Prostate gland (tissue), 2 donors: ENCODE data around the gene MB21D2. TPM values are rescaled to one million over a fixed set of nuclear protein-coding genes. Genes with fewer than 3 reads are reported as not detected.

Experiments used
- DNase-seq: peaks from one replicate; pipeline ENCODE4 v3.0.0-alpha.2; 2019; ENCODE audit warnings: low spot score
- H3K27ac ChIP-seq, 2 donors: fragments of 200-600 bp; sonication (generic); 2 replicates each; pipeline ENCODE4 v1.5.1; 2017 to 2019
- H3K27me3 ChIP-seq: fragments of 200-600 bp; sonication (generic); replicated peaks from 2 replicates; pipeline ENCODE4 v1.5.1; 2019; ENCODE audit not compliant: insufficient read depth
- H3K36me3 ChIP-seq, 2 donors: fragments of 200-600 bp; sonication (generic); 1 replicate in 1 of 2; 2 replicates in 1 of 2; pipeline versions ENCODE4 v1.5.1 to v1.8.1; 2017 to 2019
- H3K4me1 ChIP-seq: fragments of 200-600 bp; sonication (generic); replicated peaks from 2 replicates; pipeline ENCODE4 v1.5.1; 2019
- H3K4me3 ChIP-seq, 2 donors: fragments of 200-600 bp; sonication (generic); 2 replicates each; pipeline ENCODE4 v1.5.1; 2017 to 2019
- H3K9me3 ChIP-seq: fragments of 200-600 bp; sonication (generic); 2 replicates; pipeline ENCODE4 v1.5.1; 2017
- POLR2A ChIP-seq: fragments of 450-650 bp; IDR thresholded peaks from one replicate; pipeline ENCODE4 v1.6.1; 2016; ENCODE audit warnings: antibody characterized with exemption, mild to moderate bottlenecking
- POLR2AphosphoS5 ChIP-seq: sonication (generic); formaldehyde crosslinking; IDR thresholded peaks from one replicate; pipeline ENCODE4 v1.6.1; 2017; ENCODE audit warnings: antibody characterized with exemption
- WGBS: methylation state at CpG from one replicate; pipeline ENCODE4 v1.1.5; 2018; 5-methylcytosine and 5-hydroxymethylcytosine counted together
- intact Hi-C: fragments of 100-400 bp; cut with DNase I; formaldehyde crosslinking; loops from one replicate; pipeline ENCODE4 v1.14.2; 2022
- total RNA-seq, 2 donors: library from RNA; depleted of rRNA; stranded (reverse); fragments of >200 nt; gene quantifications; one replicate each; pipeline ENCODE4 v1.1.0, GENCODE V29; 2016
- TF ChIP-seq, protein P1 (sequence below), 4 experiments: fragments of 200-600 bp in 2 of 4; fragments of 450-650 bp in 2 of 4; sonication (generic) in 2 of 4; IDR thresholded peaks; 1 replicate in 3 of 4; 2 replicates in 1 of 4; pipeline ENCODE4 v1.5.1; 2016 to 2019; ENCODE audit warnings: antibody characterized with exemption in 4 of 4, mild to moderate bottlenecking in 2 of 4, moderate library complexity in 2 of 4

MB21D2 gene
- total RNA-seq, 2 donors from 2014 or later = 1.8 to 20.4 TPM

DNA sequence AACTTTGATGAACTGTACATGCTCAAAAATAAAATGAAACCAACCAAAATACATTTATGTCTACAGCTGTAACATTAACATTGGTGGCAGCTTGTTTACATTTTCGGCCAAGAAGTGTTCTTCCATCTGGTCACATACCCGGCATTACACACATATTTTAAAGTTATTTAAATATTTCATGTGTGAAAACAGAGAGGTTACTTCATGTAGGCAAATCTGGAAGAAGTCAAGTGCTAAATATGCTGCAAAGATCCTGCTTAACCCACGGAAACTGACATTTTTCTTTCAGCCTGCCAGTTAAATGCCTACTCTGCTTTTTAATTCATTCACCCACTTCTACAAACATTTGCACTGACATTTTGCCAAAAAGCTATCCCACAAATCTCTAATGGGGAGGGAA, 69.7 kb downstream of the MB21D2 start:
- DNase-seq = no peak
- Histone ChIP-seq H3K4me3 (no peak overlapping the region), H3K27me3 (no peaks in the 10 kb centered on the region), H3K9me3 (no peaks in the 10 kb centered on the region), H3K27ac (no peak overlapping the region), H3K36me3 (no peaks in the 10 kb centered on the region), H3K4me1 (peaks cover 5% of the 10 kb centered on the region)
- whole genome bisulfite sequencing = 39% methylated on average over 3 of the region's 3 CpGs
- TF ChIP-seq POLR2AphosphoS5 = no peak
- TF ChIP-seq, protein P1, sequence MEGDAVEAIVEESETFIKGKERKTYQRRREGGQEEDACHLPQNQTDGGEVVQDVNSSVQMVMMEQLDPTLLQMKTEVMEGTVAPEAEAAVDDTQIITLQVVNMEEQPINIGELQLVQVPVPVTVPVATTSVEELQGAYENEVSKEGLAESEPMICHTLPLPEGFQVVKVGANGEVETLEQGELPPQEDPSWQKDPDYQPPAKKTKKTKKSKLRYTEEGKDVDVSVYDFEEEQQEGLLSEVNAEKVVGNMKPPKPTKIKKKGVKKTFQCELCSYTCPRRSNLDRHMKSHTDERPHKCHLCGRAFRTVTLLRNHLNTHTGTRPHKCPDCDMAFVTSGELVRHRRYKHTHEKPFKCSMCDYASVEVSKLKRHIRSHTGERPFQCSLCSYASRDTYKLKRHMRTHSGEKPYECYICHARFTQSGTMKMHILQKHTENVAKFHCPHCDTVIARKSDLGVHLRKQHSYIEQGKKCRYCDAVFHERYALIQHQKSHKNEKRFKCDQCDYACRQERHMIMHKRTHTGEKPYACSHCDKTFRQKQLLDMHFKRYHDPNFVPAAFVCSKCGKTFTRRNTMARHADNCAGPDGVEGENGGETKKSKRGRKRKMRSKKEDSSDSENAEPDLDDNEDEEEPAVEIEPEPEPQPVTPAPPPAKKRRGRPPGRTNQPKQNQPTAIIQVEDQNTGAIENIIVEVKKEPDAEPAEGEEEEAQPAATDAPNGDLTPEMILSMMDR (IDR thresholded peaks at IDR 0.05) = no peak
- no peak for TF ChIP-seq POLR2A
- intact Hi-C loops = no loop called here

DNA sequence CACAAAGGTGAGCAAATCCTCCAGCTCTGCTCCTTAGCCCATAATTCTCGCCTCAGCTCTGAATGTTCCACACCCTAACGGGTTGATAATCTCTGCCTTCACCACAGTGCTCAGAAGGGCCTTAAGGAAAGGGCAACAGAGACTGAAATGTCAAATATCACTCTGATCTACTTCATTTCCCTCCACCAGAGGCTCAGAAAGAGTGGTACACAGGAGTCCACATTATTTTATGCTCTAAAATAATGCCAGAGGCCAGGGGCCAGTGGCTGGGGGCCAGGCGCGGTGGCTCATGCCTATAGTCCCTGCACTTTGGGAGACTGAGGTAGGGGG, 72.2 kb downstream of the MB21D2 start:
- Histone ChIP-seq H3K27me3 (no peaks in the 10 kb centered on the region), H3K4me1 (no peaks in the 10 kb centered on the region), H3K4me3 (no peak overlapping the region), H3K36me3 (no peaks in the 10 kb centered on the region), H3K27ac (no peak overlapping the region), H3K9me3 (no peaks in the 10 kb centered on the region)
- DNase-seq = no peak
- intact Hi-C loops = no loop called here
- TF ChIP-seq POLR2A (no peak), POLR2AphosphoS5 (no peak)
- TF ChIP-seq, protein P1 (IDR thresholded peaks at IDR 0.05) = no peak
- 97% methylated on average over 4 of the region's 4 CpGs for WGBS

DNA sequence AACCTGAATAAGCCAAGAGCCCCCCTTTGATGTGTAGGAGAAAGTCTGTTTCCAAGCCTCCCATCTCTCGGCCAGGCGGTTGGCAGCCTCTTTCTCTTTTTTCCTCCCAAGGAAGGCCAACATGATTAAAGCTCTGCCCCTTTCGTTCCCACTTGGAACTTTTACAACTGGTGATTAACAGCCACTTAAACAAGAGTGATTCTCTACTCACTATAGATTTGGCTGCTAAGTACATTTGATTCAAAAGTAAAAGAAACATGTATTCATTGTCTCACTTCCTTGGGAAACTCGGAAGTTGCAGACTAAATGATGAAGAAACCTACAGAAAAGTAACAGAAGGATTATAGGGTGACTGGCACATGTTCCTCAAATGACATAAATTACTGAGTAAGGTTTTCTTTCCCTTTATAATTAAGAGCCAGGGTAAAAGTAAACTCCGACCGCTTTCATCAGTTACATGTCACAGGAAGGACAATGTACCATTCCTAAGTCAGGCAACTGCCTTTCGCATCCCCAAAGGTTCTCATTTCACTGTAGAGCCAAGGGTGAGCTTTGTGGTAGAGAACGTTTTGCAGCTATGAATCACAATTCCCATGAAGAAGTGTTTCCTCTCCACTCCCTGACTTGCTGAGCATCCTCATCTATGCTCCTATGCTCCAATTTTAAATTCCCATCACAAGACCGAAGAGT, 72.7 kb downstream of the MB21D2 start:
- WGBS = 84% methylated on average over 9 of the region's 9 CpGs
- H3K36me3 ChIP-seq = no peaks in the 10 kb centered on the region
- TF ChIP-seq, protein P1 (IDR thresholded peaks at IDR 0.05) = no peak
- no peak for TF ChIP-seq POLR2AphosphoS5
- TF ChIP-seq POLR2A = no peak
- H3K27ac ChIP-seq = no peak overlapping the region
- no peaks in the 10 kb centered on the region for H3K4me1 ChIP-seq
- no peaks in the 10 kb centered on the region for H3K9me3 ChIP-seq
- H3K27me3 ChIP-seq = no peaks in the 10 kb centered on the region
- DNase-seq = no peak
- intact Hi-C loops = no loop called here
- H3K4me3 ChIP-seq = no peak overlapping the region

DNA sequence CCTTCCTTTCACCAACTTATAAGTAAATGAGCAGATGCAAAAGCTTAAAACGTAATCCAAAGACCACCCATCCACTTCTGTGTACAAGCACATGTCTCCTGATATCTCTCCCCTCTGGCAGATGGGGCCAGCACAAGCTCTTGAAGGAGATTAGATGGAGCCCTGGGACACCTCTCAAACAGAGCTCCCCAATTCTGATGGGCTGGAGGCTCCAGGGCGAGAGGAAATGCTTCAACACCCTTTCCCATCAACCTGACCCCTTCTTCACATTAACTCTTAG, 73.2 kb downstream of the MB21D2 start:
- no peak overlapping the region for H3K27ac ChIP-seq
- intact Hi-C loops = no loop called here
- no peak for TF ChIP-seq POLR2AphosphoS5
- TF ChIP-seq, protein P1 (IDR thresholded peaks at IDR 0.05) = no peak
- TF ChIP-seq POLR2A = no peak
- no peaks in the 10 kb centered on the region for H3K9me3 ChIP-seq
- H3K4me3 ChIP-seq = no peak overlapping the region
- no peaks in the 10 kb centered on the region for H3K27me3 ChIP-seq
- WGBS = 95% methylated on average over 2 of the region's 2 CpGs
- no peaks in the 10 kb centered on the region for H3K4me1 ChIP-seq
- no peak for DNase-seq
- no peaks in the 10 kb centered on the region for H3K36me3 ChIP-seq

DNA sequence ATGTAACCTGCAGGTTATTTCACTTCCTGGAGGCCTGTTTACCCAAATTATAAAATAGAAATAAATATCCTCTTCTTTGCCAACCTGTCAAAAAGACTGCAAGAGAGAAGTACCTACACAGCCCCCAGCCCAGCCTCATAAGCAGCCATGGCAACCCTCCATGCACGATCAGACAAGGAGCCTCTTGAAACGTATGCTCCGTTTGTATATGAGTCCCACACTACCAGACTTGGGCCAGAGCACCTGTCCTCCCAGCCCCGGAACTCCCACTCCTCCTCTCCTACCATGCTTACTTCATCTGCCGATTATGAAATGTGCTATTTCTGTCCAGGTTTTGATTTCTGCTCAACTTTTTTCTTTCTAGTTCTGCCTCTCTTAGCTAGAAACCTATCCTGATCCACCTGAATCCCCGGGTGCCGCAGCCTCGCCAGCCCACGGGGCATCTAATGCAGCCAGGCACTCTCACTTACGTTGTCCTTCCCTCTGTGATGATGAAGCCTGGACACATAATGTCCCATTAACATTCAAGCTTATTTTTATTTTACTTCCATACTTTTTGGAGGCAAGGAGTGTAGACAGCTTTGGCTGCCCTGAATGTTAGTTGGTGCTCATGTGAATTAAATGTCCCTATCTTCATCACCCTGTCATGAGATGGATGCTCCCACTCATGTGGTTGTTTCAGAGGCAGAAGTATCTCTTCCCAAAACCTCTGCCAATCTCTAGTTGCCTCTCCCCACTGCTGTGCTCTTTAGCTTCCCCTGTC, 73.8 kb downstream of the MB21D2 start:
- Histone ChIP-seq H3K9me3 (no peaks in the 10 kb centered on the region), H3K4me1 (no peaks in the 10 kb centered on the region), H3K27me3 (no peaks in the 10 kb centered on the region), H3K36me3 (no peaks in the 10 kb centered on the region), H3K4me3 (no peak overlapping the region), H3K27ac (no peak overlapping the region)
- intact Hi-C loops = no loop called here
- TF ChIP-seq, protein P1 (IDR thresholded peaks at IDR 0.05) = no peak
- TF ChIP-seq POLR2A = no peak
- no peak for TF ChIP-seq POLR2AphosphoS5
- 85% methylated on average over 10 of the region's 10 CpGs for WGBS
- DNase-seq = no peak
